Stimulated activated CD4-positive, alpha-beta T cell treated with anti-CD3 and anti-CD28 coated beads, Interleukin-1b, Interleukin-23, amount 100 ng/mL, for 1 hour (primary cell): ENCODE results near the gene MARCHF3.
"Not testable (repeated sequence)": the region's sequence is repeated elsewhere in the genome, so short reads cannot be mapped to it uniquely, and the experiment has no call there.

Experiments
- DNase-seq, 2 donors: peaks; one replicate each; pipeline ENCODE4 v3.0.0-alpha.2; 2020; ENCODE audit warnings: low read depth in 2 of 2

The MARCHF3 gene

GRCh38 chr5:127012916-127013315 is 17.4 kb downstream of the MARCHF3 start:
- DNase-seq, result no peak

- no peak for DNase-seq
These were observed 18.3 kb downstream of the MARCHF3 start for GRCh38 chr5:127011961-127012644.

- DNase-seq, result no peak
These were observed 19.2 kb downstream of the MARCHF3 start for GRCh38 chr5:127011153-127011552.

GRCh38 chr5:127010362-127010761 is 20.0 kb downstream of the MARCHF3 start:
- no peak for DNase-seq

GRCh38 chr5:127009784-127010183 is 20.6 kb downstream of the MARCHF3 start:
- DNase-seq, result no peak

- DNase-seq, result no peak
These were observed 21.9 kb downstream of the MARCHF3 start for GRCh38 chr5:127008300-127008975.

- no peak for DNase-seq
These were observed 22.8 kb downstream of the MARCHF3 start for GRCh38 chr5:127007522-127007921.

GRCh38 chr5:127006744-127007143 is 23.6 kb downstream of the MARCHF3 start:
- DNase-seq, result no peak

- DNase-seq, result not testable (repeated sequence)
These were observed 25.1 kb downstream of the MARCHF3 start for GRCh38 chr5:127005282-127005681.

- DNase-seq, result no peak
These were observed 25.6 kb downstream of the MARCHF3 start for GRCh38 chr5:127004721-127005120.

- DNase-seq, result no peak
These were observed 26.4 kb downstream of the MARCHF3 start for GRCh38 chr5:127003798-127004495.

GRCh38 chr5:127002390-127002789 is 28.0 kb downstream of the MARCHF3 start:
- DNase-seq, result no peak

GRCh38 chr5:127001621-127002296 is 28.6 kb downstream of the MARCHF3 start:
- DNase-seq, result no peak

- DNase-seq, result no peak
These were observed 31.3 kb downstream of the MARCHF3 start for GRCh38 chr5:126998895-126999570.

- DNase-seq, result no peak
These were observed 32.1 kb downstream of the MARCHF3 start for GRCh38 chr5:126998201-126998631.

- no peak for DNase-seq
These were observed 34.7 kb downstream of the MARCHF3 start for GRCh38 chr5:126995689-126996088.

GRCh38 chr5:126995039-126995438 is 35.3 kb downstream of the MARCHF3 start:
- no peak for DNase-seq

- no peak for DNase-seq
These were observed 35.9 kb downstream of the MARCHF3 start for GRCh38 chr5:126994485-126994884.

GRCh38 chr5:126988021-126988569 is 42.3 kb downstream of the MARCHF3 start:
- no peak for DNase-seq

- no peak for DNase-seq
These were observed 43.0 kb downstream of the MARCHF3 start for GRCh38 chr5:126987271-126987899.

GRCh38 chr5:126984632-126985031 is 45.7 kb downstream of the MARCHF3 start:
- DNase-seq, result no peak
